ENCODE results near the gene RAP1A.

The RAP1A gene

GRCh38 chr1:111695801-111696200 lies 76.2 kb downstream of the RAP1A start:
- Histone ChIP-seq H3K4me3 (ENCODE audit: low read length) (no peak overlapping the region), H3K79me2 (ENCODE audit: control insufficient read depth, insufficient read depth, low read length) (no peaks in the 10 kb centered on the region), H3K27ac (ENCODE audit: low read depth, low read length) (no peak overlapping the region), H3K56ac (ENCODE audit: low read length) (no peak overlapping the region), H2AK5ac (ENCODE audit: low read length) (no peak overlapping the region), H3K36me3 (ENCODE audit: control insufficient read depth, insufficient read depth, low read length) (no peaks in the 10 kb centered on the region), H3K27me3 (ENCODE audit: insufficient read depth, low read length, poor library complexity) (no peaks in the 10 kb centered on the region), H3K4me2 (ENCODE audit: low read length) (no peak overlapping the region), H4K8ac (ENCODE audit: low read depth, low read length) (no peak overlapping the region), H3K9ac (ENCODE audit: low read length) (no peak overlapping the region), H2BK15ac (replicated peaks; ENCODE audit: low read depth) (no peak overlapping the region), H2BK5ac (ENCODE audit: low read length) (no peak overlapping the region), H3K79me1 (ENCODE audit: low read length) (no peaks in the 10 kb centered on the region), H3K23ac (ENCODE audit: low read length) (peak overlapping the region; percentile 20), H3K4ac (ENCODE audit: low read depth, low read length) (no peak overlapping the region), H3K18ac (ENCODE audit: low read length) (no peak overlapping the region), H3K4me1 (ENCODE audit: control insufficient read depth, low read depth, low read length) (no peaks in the 10 kb centered on the region), H2BK120ac (ENCODE audit: low read depth, low read length) (no peak overlapping the region), H4K5ac (ENCODE audit: low read length) (no peak overlapping the region)
- DNase-seq: no peak
- no CpG with 5 or more reads among the region's 1 CpG for WGBS (ENCODE audit: extremely low coverage, insufficient coverage, low lambda C conversion rate)

GRCh38 chr1:111696330-111696729 lies 76.7 kb downstream of the RAP1A start:
- Histone ChIP-seq H3K79me2 (ENCODE audit: control insufficient read depth, insufficient read depth, low read length) (no peaks in the 10 kb centered on the region), H3K27ac (ENCODE audit: low read depth, low read length) (no peak overlapping the region), H3K4me3 (ENCODE audit: low read length) (no peak overlapping the region), H3K56ac (ENCODE audit: low read length) (no peak overlapping the region), H3K18ac (ENCODE audit: low read length) (no peak overlapping the region), H3K23ac (ENCODE audit: low read length) (no peak overlapping the region), H3K79me1 (ENCODE audit: low read length) (no peaks in the 10 kb centered on the region), H3K36me3 (ENCODE audit: control insufficient read depth, insufficient read depth, low read length) (no peaks in the 10 kb centered on the region), H3K4me1 (ENCODE audit: control insufficient read depth, low read depth, low read length) (no peaks in the 10 kb centered on the region), H2BK15ac (replicated peaks; ENCODE audit: low read depth) (no peak overlapping the region), H3K9ac (ENCODE audit: low read length) (no peak overlapping the region), H3K4me2 (ENCODE audit: low read length) (no peak overlapping the region), H2AK5ac (ENCODE audit: low read length) (no peak overlapping the region), H4K8ac (ENCODE audit: low read depth, low read length) (no peak overlapping the region), H2BK120ac (ENCODE audit: low read depth, low read length) (no peak overlapping the region), H3K4ac (ENCODE audit: low read depth, low read length) (no peak overlapping the region), H4K5ac (ENCODE audit: low read length) (no peak overlapping the region), H2BK5ac (ENCODE audit: low read length) (no peak overlapping the region), H3K27me3 (ENCODE audit: insufficient read depth, low read length, poor library complexity) (no peaks in the 10 kb centered on the region)
- DNase-seq: no peak

- H3K36me3 ChIP-seq (ENCODE audit: control insufficient read depth, insufficient read depth, low read length): no peaks in the 10 kb centered on the region
- no peak overlapping the region for H3K4ac ChIP-seq (ENCODE audit: low read depth, low read length)
- H2BK120ac ChIP-seq (ENCODE audit: low read depth, low read length): no peak overlapping the region
- no peak overlapping the region for H3K27ac ChIP-seq (ENCODE audit: low read depth, low read length)
- no peak overlapping the region for H4K8ac ChIP-seq (ENCODE audit: low read depth, low read length)
- no peaks in the 10 kb centered on the region for H3K27me3 ChIP-seq (ENCODE audit: insufficient read depth, low read length, poor library complexity)
- DNase-seq: no peak
- no peak overlapping the region for H2AK5ac ChIP-seq (ENCODE audit: low read length)
- no peaks in the 10 kb centered on the region for H3K79me2 ChIP-seq (ENCODE audit: control insufficient read depth, insufficient read depth, low read length)
- no peak overlapping the region for H2BK5ac ChIP-seq (ENCODE audit: low read length)
- no peak overlapping the region for H3K18ac ChIP-seq (ENCODE audit: low read length)
- no peaks in the 10 kb centered on the region for H3K79me1 ChIP-seq (ENCODE audit: low read length)
- H3K9ac ChIP-seq (ENCODE audit: low read length): no peak overlapping the region
- no peak overlapping the region for H2BK15ac ChIP-seq (replicated peaks; ENCODE audit: low read depth)
- H3K4me2 ChIP-seq (ENCODE audit: low read length): no peak overlapping the region
- H3K4me3 ChIP-seq (ENCODE audit: low read length): no peak overlapping the region
- no peak overlapping the region for H3K56ac ChIP-seq (ENCODE audit: low read length)
- H3K23ac ChIP-seq (ENCODE audit: low read length): no peak overlapping the region
- no peaks in the 10 kb centered on the region for H3K4me1 ChIP-seq (ENCODE audit: control insufficient read depth, low read depth, low read length)
- no peak overlapping the region for H4K5ac ChIP-seq (ENCODE audit: low read length)
These were observed 79.7 kb downstream of the RAP1A start for GRCh38 chr1:111699268-111699667.

GRCh38 chr1:111702504-111703050 lies 83.0 kb downstream of the RAP1A start:
- Histone ChIP-seq H2AK5ac (ENCODE audit: low read length) (no peak overlapping the region), H3K4me2 (ENCODE audit: low read length) (no peak overlapping the region), H3K79me2 (ENCODE audit: control insufficient read depth, insufficient read depth, low read length) (no peaks in the 10 kb centered on the region), H3K36me3 (ENCODE audit: control insufficient read depth, insufficient read depth, low read length) (peaks cover 1% of the 10 kb centered on the region), H3K56ac (ENCODE audit: low read length) (no peak overlapping the region), H2BK15ac (replicated peaks; ENCODE audit: low read depth) (no peak overlapping the region), H2BK120ac (ENCODE audit: low read depth, low read length) (no peak overlapping the region), H3K4me1 (ENCODE audit: control insufficient read depth, low read depth, low read length) (no peaks in the 10 kb centered on the region), H3K79me1 (ENCODE audit: low read length) (no peaks in the 10 kb centered on the region), H3K9ac (ENCODE audit: low read length) (no peak overlapping the region), H3K4ac (ENCODE audit: low read depth, low read length) (no peak overlapping the region), H3K23ac (ENCODE audit: low read length) (no peak overlapping the region), H4K5ac (ENCODE audit: low read length) (no peak overlapping the region), H3K27ac (ENCODE audit: low read depth, low read length) (no peak overlapping the region), H3K4me3 (ENCODE audit: low read length) (no peak overlapping the region), H4K8ac (ENCODE audit: low read depth, low read length) (no peak overlapping the region), H3K27me3 (ENCODE audit: insufficient read depth, low read length, poor library complexity) (no peaks in the 10 kb centered on the region), H2BK5ac (ENCODE audit: low read length) (no peak overlapping the region), H3K18ac (ENCODE audit: low read length) (no peak overlapping the region)
- DNase-seq: no peak
- no CpG with 5 or more reads among the region's 5 CpGs for WGBS (ENCODE audit: extremely low coverage, insufficient coverage, low lambda C conversion rate)

GRCh38 chr1:111704240-111704639 lies 84.7 kb downstream of the RAP1A start:
- Histone ChIP-seq H3K18ac (ENCODE audit: low read length) (no peak overlapping the region), H2AK5ac (ENCODE audit: low read length) (no peak overlapping the region), H3K56ac (ENCODE audit: low read length) (no peak overlapping the region), H3K27me3 (ENCODE audit: insufficient read depth, low read length, poor library complexity) (no peaks in the 10 kb centered on the region), H2BK15ac (replicated peaks; ENCODE audit: low read depth) (no peak overlapping the region), H3K27ac (ENCODE audit: low read depth, low read length) (no peak overlapping the region), H3K4me2 (ENCODE audit: low read length) (no peak overlapping the region), H3K79me2 (ENCODE audit: control insufficient read depth, insufficient read depth, low read length) (no peaks in the 10 kb centered on the region), H2BK120ac (ENCODE audit: low read depth, low read length) (no peak overlapping the region), H4K8ac (ENCODE audit: low read depth, low read length) (no peak overlapping the region), H2BK5ac (ENCODE audit: low read length) (no peak overlapping the region), H3K9ac (ENCODE audit: low read length) (no peak overlapping the region), H4K5ac (ENCODE audit: low read length) (no peak overlapping the region), H3K23ac (ENCODE audit: low read length) (no peak overlapping the region), H3K4me3 (ENCODE audit: low read length) (no peak overlapping the region), H3K4me1 (ENCODE audit: control insufficient read depth, low read depth, low read length) (no peaks in the 10 kb centered on the region), H3K36me3 (ENCODE audit: control insufficient read depth, insufficient read depth, low read length) (peaks cover 1% of the 10 kb centered on the region), H3K79me1 (ENCODE audit: low read length) (no peaks in the 10 kb centered on the region), H3K4ac (ENCODE audit: low read depth, low read length) (no peak overlapping the region)
- no peak for DNase-seq
- no CpG with 5 or more reads among the region's 2 CpGs for WGBS (ENCODE audit: extremely low coverage, insufficient coverage, low lambda C conversion rate)

GRCh38 chr1:111704776-111705175 lies 85.2 kb downstream of the RAP1A start:
- H3K4ac ChIP-seq (ENCODE audit: low read depth, low read length): no peak overlapping the region
- no peak overlapping the region for H3K27ac ChIP-seq (ENCODE audit: low read depth, low read length)
- H3K4me1 ChIP-seq (ENCODE audit: control insufficient read depth, low read depth, low read length): no peaks in the 10 kb centered on the region
- no peak overlapping the region for H3K18ac ChIP-seq (ENCODE audit: low read length)
- no peak overlapping the region for H4K8ac ChIP-seq (ENCODE audit: low read depth, low read length)
- H4K5ac ChIP-seq (ENCODE audit: low read length): no peak overlapping the region
- H2BK5ac ChIP-seq (ENCODE audit: low read length): no peak overlapping the region
- DNase-seq: no peak
- H3K36me3 ChIP-seq (ENCODE audit: control insufficient read depth, insufficient read depth, low read length): peaks cover 1% of the 10 kb centered on the region
- H3K79me2 ChIP-seq (ENCODE audit: control insufficient read depth, insufficient read depth, low read length): no peaks in the 10 kb centered on the region
- H3K9ac ChIP-seq (ENCODE audit: low read length): no peak overlapping the region
- H3K4me2 ChIP-seq (ENCODE audit: low read length): no peak overlapping the region
- H2BK15ac ChIP-seq (replicated peaks; ENCODE audit: low read depth): no peak overlapping the region
- no peak overlapping the region for H2AK5ac ChIP-seq (ENCODE audit: low read length)
- no peaks in the 10 kb centered on the region for H3K27me3 ChIP-seq (ENCODE audit: insufficient read depth, low read length, poor library complexity)
- no peaks in the 10 kb centered on the region for H3K79me1 ChIP-seq (ENCODE audit: low read length)
- H3K4me3 ChIP-seq (ENCODE audit: low read length): no peak overlapping the region
- no peak overlapping the region for H3K23ac ChIP-seq (ENCODE audit: low read length)
- no peak overlapping the region for H3K56ac ChIP-seq (ENCODE audit: low read length)
- no peak overlapping the region for H2BK120ac ChIP-seq (ENCODE audit: low read depth, low read length)

All from mesendoderm (in vitro differentiated cells).